Endometrial microvascular endothelial cells (primary cell): ENCODE data around the gene DCK. TPM values are rescaled to one million over a fixed set of nuclear protein-coding genes. Genes with fewer than 3 reads are reported as not detected.
"Not testable (repeated sequence)": the region's sequence is repeated elsewhere in the genome, so short reads cannot be mapped to it uniquely, and the experiment has no call there.

Experiments
- in situ Hi-C: cut with HindIII; loops from 2 replicates; pipeline ENCODE4 v1.10.0; 2017; ENCODE audit warnings: low sequenced_read_pairs, low pct_unique_long_range_greater_than_20kb; ENCODE audit errors: inconsistent ontology term
- total RNA-seq: library from RNA; depleted of rRNA; stranded (reverse); fragments of >200 nt; gene quantifications from one replicate; pipeline ENCODE4 v1.2.3, GENCODE V29; 2015; ENCODE audit errors: inconsistent ontology term

Gene DCK
- total RNA-seq, 1 donor from 2014 or later = 16.2 TPM

- in situ Hi-C loops = no loop called here
These were observed 57.4 kb downstream of the DCK start for GRCh38 chr4:71050809-71051208.

DNA sequence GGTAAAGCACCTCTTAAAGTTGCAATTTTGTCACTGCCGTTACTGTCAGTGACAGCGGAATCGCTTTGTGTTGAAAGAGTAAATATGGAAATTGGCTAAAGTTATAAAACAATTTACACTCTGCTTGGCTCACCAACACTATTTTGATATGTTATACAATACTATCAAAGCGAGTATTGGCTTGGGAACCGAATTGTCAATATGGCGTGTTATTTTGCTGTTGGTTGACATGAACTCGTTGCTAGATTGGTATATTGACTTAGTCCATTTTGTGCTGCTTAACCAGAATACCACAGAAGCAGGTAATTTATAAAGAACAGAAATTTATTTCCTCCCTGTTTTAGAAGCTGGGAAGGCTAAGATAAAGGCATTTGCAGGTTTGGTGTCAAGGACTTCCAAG, 58.6 kb downstream of the DCK start:
- in situ Hi-C loops = no loop called here

- in situ Hi-C loops = no loop called here
These were observed 59.3 kb downstream of the DCK start for GRCh38 chr4:71052716-71053115.

GRCh38 chr4:71053613-71054012, 60.2 kb downstream of the DCK start:
- in situ Hi-C loops = not testable (repeated sequence)

DNA sequence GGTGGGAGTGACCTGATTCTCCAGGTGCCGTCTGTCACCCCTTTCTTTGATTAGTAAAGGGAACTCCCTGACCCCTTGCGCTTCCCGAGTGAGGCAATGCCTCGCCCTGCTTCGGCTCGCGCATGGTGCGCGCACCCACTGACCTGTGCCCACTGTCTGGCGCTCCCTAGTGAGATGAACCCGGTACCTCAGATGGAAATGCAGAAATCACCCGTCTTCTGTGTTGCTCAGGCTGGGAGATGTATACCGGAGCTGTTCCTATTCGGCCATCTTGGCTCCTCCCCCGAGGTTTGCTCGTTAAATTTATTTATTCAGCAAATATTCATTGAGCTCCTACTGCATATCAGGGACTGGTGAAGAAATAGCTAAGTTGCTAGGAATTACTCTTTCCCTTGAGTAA, 66.1 kb downstream of the DCK start:
- in situ Hi-C loops = not testable (repeated sequence)

DNA sequence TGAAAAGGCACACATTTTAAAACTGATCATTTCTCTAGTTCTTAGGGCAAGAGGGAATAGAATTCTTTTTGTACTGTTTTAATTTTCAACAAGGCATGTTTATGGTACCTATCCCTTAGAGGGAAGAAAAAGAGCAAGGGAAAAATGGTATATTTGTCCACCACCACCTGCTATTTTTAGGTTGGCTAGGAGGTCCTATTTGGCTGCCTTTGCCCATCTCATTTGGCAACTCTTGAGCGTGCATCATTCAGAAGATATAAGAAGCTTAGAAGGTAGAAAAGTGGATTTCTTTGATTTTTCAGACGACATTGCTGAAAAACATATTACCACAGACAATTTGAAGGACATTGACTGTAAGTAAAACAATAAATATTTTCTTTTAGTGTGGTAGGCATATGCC, 69.0 kb downstream of the DCK start:
- in situ Hi-C loops = no loop called here

- in situ Hi-C loops = no loop called here
These were observed 70.3 kb downstream of the DCK start for GRCh38 chr4:71063711-71064110.

DNA sequence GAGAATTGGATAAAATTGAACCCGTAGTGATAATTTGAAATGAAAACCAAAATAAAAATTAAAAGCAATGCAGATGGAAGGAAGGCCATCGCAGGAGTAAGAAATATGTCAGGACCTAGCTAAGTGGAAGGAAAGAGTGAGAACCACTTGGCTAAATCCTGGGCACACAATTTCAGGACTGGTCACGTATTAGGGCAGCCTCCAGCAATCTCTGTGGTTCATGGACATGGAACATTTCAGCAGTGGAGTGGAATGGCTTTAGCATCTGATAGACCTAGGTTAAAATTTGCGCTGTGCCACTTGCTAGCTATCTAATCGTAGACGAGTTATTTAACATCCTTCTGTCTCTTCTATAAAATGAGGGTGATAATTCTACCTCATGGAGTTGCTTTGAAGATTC, 71.1 kb downstream of the DCK start:
- in situ Hi-C loops = no loop called here

DNA sequence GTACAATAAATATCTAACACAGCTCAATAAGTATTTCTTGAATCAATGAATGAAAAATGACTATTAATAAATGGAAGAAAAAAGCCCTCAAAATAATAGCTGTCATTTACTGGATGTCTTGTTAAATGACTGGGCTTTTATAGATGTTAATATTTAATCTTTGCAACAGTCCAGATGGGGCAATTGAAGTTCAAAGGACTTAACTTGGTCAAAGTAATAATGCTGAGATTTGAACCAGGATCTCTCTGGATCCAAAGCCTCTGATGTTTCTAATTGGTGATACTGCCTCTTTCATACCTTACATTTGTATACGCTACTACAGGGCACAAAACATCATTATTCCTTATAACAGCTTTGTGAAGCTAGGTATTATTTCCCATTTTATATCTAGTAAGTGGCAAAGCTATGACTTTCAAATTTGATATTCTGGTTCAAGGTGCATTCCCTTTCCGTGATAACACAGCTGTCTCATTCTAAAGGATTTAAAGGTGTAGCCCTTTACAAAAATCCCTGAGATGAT, 72.6 kb downstream of the DCK start:
- in situ Hi-C loops = no loop called here

DNA sequence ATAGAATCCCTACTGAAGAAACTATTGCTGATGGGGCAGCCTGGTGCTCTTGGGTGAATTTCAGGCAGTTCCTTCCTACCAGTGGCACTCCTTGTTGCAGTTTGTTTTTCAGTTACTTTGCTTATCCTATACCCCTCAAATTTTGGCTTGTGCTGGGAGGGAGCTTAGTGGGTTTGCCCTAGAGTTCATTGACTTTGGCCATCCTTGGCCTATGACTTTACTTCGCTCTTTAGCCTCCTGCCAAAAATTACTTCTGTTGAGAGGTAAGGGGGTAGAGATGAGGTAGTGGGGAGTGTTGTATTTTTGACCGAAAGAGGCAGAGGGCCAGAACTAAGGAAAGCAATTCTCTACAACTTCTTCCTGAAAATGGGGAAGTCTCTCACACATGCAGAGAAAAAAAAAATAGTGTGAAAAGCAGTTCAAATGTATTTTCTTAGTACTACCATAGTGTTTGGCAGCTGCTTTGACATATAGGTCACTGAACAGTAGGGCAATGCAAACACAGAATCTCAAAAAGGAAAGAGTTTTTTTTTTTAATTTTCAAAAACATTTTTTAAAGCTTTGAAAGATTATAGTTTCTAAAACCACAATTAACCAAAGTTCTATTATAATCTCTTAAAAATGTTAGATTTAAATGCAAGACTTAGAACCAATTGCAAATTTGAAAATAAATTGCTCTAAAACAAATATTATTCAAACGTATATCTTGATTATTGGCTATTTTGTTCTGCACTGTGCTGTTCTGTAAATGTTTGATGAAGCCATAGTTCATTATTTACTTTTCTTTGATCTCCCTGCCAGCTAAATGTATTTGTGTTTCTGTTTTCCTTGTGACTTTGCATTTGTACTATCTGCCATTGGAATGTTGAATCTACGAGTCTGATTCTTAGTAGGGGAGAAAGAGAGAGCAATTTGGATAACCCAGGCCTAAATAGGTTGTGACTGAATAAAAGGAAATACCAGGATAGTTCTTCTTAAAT, 73.6 kb downstream of the DCK start:
- in situ Hi-C loops = no loop called here

DNA sequence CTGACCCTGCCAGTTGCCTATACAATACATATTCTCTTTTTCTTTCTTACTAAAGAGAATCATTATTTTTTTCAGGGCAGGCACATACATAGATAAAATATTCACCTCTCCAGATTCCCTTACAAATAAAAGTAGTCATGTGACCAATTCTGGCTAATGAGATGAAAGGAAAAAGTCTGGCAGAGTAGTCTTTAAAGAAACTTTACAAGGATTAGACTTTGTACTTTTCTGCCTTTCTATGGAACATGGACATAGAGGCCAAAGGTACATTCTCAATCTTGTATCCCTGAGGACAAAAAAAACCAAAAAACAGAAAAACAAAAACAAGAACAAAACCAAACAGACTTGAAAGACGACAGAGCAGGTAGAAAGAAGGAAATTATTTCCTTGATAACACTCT, 75.6 kb downstream of the DCK start:
- in situ Hi-C loops = no loop called here

GRCh38 chr4:71070015-71070414, 76.6 kb downstream of the DCK start:
- in situ Hi-C loops = no loop called here

DNA sequence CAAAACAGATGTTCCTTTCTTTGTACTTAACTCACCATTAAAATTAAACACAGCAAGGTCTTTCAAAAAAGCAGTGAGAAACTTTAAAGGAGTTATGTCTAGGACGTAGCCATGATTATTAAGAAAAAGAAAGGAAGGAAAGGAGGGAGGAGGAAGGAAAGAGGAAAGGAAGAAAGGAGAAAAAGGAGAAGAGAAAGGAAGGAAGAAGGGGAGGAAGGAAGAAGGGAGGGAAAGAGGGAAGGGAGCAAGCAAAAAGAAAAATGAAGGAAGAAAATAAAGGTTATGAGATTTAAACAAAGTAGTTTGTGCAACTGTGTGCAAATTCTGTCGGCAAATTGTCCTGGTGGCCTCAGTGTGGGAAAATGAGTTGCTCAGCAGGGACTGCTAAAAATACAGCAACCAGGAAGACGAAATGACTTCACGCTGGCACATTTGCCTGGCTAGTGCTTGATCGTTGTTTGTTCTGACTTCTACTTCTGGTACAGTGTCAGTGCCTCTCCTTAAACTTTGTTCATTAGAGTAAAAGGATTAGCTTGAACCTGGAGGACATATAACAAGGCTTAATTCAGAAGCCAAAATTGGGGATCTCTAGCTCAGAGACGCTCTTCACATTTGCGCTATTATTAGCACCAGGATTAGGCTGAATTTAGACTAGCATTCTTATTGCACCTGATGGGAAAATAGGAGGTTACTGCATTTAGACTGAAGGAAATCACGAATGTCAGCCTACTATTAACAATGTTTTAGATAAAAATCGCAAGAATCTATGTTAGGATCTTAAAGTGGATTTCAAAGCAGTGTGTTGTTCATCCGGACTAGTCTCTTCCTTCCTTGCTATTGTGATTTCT, 81.2 kb downstream of the DCK start:
- in situ Hi-C loops = no loop called here

Other genes with a start within 250 kb of the DCK start
- gene GRSF1, start 153.8 kb upstream of the DCK start, total RNA-seq = 67.6 TPM
- gene MOB1B, start 91.3 kb upstream of the DCK start, total RNA-seq = 14.1 TPM